Measurements from ENCODE around the gene AAGAB.
"Not testable (repeated sequence)": the region's sequence is repeated elsewhere in the genome, so short reads cannot be mapped to it uniquely, and the experiment has no call there.

The AAGAB gene, protein sequence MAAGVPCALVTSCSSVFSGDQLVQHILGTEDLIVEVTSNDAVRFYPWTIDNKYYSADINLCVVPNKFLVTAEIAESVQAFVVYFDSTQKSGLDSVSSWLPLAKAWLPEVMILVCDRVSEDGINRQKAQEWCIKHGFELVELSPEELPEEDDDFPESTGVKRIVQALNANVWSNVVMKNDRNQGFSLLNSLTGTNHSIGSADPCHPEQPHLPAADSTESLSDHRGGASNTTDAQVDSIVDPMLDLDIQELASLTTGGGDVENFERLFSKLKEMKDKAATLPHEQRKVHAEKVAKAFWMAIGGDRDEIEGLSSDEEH

DNA sequence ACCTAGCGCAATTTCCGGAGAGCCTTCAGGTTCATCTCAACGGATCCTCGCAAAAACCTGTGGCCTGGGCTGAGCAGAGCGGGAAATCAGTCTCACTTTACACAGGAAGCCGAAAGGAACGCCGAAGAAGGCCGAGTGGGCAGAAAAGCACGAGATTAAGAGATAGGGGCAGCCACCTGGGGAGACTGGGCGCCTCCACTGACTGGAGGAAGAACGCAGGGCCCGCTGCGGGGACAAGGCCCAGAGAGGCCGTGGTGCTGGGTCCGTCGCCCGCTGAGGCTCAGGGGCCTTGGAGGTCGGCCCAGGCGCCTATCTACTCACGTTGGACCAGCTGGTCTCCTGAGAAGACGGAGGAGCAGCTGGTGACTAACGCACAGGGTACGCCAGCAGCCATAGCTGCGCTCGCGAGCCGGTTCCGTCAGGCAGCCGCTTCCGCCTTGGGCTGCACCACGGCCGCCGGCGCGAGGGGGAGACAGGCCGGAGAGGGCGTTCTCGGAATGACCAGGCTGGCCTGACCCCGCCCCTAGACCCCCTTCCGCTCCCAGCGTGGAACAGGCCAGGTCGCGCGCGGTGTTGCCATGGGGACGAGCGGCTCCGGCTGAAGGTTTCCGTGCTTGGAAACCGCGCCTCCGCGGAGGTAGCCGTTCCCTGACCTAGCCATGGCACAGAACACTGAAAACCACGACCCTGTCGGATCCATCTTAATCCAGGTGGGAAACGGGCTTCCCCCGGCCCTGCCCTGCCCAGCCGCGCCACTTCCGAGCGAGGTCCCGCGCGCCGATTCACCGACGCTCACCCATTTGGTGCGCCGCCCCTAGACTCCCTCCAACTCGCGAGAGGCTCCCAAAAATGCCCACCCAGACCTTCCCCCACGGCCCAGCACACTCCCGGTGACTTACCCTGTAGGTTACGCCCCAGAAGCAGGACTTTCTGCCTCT, at the start of gene AAGAB, which contains the start of gene IQCH:
AAGAB (minus strand) TSS at position 424 of the 938 bp plus-strand sequence; CDS start at position 394, 30 bp downstream.
IQCH (plus strand) TSS at position 549 of the 938 bp plus-strand sequence; CDS start at position 660, 111 bp downstream.
- DNase-seq (ENCODE audit: low read depth), result peak; percentile 98

DNA sequence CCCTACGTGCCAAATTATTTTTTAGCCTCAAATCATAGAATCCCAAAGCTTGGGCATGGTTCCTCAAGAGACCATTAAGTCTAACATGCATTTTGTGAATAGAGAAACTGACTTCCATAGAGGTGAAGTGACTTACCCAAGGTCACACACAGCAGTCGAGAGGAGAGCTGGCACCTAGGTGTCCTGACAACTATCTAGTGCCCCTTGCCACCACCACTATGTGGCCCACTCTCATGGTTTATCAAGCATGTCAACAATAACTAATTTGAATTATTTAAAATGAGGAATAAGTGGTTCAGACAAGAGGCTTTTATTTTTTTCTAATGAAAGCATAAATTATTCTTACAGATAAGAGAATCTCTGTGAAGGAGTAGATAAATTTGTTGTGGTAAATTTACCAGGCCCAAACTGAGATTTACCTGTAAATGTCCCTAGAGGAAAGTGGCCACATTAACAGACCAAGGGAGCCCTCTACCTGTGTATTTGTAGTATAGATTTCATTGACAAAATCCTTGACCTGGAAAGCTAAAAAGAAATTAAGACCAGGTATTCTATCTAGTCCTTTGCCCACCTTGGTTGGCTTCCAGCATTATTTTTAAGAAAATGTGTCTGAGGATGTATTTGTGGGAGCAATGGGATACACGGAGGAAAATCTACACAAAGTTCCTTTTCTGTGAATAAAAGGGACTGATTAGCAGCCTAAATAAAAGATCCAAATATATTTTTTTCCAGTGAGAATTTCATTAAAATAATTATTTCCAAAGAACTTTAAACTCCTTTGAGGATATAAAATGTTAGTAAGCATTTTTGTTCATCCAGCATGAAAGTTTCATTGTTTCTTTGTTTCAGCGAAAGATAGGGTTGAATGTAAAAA, 49.3 kb upstream of the AAGAB start:
- DNase-seq (ENCODE audit: low read depth), result no peak

DNA sequence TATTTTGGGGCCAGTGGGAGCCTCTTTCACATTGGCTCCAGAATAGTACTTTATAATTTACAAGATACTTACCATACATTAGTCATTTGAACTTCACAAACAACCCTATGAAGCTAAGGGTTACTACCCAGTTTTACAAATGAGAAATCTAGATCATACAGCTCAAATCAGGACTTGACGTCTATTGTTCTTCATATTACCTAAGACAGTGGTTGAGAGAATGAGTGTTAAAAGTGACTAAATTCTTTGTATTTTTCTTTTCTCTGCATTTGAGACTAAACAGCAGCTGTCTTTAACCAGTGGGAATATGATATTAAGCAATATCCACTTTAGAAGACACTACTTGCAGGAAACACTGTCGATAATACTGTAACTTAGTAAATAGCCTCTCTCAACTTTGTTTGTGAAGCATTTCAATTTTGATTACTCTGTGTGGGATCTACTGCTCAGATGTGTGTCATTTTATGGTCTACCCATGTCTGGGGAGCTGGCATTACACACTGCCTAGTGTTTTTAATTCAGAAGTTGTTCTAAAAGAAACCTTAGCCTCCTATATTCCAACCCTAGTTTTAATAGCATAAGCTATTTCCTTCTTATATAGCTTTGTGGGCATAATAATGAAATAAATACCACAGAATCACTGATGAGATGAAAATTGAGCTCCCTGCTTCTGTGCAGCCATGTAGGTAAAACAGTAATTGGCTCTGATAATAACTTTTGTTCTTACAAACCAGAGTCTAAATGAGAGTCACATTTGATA, 46.0 kb upstream of the AAGAB start:
- DNase-seq (ENCODE audit: low read depth), result no peak

DNA sequence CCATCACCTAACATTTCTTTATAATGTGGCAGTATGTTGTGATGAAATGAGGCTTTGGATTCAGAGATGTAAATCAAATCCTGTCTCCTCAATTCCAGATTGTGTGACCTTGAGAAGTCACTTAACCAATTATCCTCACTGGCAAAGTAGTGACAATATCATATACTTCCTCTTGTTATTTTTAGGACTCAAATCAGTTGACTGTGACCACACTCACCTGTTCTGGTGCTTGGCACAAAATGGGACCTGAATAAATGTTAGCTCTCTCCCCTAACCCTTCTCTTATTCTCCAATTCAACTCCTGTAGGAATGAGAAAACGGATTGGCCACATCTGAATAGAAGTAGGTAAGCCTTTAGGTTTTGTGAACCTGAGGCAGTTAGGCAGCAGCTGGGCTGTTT, 42.2 kb upstream of the AAGAB start:
- DNase-seq (ENCODE audit: low read depth), result no peak

DNA sequence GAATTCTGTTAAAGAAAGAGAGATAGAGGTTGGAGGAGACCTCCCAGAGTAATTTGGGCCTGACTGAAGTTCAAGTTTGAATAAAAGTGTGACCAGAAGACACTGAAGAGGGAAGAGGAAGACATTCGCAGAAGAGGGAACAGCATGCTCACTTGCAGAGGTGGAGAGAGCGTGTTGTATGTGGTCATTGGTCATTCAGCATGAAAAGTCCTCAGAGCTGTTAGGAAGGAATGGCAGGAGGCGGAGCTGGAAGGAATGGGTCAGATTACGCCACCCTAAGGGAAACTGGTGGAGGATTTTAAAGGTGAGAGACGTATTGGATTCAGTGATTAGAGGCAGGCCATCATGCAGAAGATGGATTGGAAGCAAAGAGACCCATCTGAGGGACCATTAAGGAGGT, 41.7 kb upstream of the AAGAB start:
- DNase-seq (ENCODE audit: low read depth), result no peak

DNA sequence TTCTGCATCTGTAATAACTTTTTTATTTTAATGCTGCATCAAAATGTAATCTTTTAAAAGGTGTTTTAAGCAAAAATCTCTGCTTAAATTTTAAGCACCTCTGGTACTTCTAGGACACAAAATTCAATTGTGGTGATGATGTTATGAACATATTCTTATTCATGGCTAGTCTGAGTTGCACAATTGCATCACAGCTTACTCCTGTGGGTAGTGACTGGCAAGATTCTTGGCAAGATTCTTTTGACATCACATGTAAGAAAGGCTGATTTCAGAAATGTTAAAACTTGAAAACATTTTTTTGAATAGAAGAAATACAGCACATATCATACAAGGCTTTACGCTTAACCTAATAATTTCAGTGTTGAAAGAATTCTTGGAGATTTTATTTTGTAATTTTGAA, 35.9 kb upstream of the AAGAB start:
- DNase-seq (ENCODE audit: low read depth), result no peak

DNA sequence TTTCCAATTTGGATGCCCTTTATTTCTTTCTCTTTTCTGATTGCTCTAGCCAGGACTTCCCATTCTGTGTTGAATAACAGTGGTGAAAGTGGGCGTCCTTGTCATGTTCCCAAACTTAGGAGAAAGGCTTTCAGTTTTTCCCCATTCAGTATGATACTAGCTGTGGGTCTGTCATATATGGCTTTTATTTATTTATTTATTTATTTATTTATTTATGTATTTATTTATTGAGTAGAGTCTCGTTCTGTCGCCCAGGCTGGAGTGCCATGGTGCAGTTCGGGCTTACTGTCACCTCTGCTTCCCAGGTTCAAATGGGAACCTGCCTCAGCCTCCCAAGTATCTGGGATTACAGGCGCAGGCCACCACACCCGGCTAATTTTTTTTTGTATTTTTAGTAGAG, 31.9 kb upstream of the AAGAB start:
- not testable (repeated sequence) for DNase-seq (ENCODE audit: low read depth)

DNA sequence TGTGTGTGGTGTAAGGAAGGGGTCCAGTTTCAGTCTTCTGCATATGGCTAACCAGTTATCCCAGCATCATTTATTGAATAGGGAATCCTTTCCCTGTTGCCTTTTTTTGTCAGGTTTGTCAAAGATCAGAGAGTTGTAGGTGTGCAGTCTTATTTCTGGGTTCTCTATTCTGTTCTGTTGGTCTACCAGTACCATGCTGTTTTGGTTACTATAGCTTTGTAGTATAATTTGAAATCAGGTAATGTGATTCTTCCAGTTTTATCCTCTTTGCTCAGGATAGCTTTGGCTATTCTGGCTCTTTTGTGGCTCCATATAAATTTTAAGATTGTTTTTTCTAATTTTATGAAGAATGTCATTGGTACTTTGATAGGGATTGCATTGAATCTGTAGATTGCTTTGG, 31.2 kb upstream of the AAGAB start:
- DNase-seq (ENCODE audit: low read depth), result not testable (repeated sequence)

DNA sequence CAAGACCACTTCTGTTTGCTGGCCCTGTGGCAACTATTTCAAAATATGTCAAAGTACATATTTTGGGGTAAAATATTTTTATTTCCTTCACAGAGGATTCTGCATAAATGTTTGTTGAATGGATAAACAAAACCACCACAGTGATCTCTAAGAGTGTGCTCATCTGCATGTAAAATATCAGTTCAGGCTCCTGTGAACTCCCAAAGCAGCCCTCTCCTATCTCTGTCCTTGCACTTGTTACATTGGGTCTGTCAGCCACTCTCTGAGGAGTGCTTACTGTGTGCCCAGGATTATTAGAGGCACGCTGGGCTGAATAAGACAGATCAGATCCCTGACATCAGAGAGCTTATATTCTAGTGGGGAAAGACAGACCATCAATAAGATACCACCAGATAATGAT, 27.3 kb upstream of the AAGAB start:
- DNase-seq (ENCODE audit: low read depth), result no peak

DNA sequence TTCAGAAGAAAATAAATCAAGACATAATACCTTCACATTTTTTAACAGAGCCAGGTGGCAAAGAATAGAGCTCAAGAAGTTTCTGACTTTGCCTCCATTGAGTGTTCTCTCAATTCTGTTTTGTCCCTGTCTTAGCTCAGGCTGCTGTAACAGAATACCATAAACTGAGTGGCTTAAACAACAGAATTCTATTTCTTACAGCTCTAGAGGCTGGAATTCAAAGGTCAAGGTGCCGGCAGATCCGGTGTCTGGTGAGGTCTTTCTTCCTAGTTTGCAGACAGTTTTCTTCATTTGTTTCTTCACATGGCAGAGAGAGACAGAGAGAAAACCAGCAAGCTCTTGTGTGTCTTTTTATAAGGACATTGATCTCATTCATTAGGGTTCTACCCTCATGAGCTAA, 25.8 kb upstream of the AAGAB start:
- no peak for DNase-seq (ENCODE audit: low read depth)

DNA sequence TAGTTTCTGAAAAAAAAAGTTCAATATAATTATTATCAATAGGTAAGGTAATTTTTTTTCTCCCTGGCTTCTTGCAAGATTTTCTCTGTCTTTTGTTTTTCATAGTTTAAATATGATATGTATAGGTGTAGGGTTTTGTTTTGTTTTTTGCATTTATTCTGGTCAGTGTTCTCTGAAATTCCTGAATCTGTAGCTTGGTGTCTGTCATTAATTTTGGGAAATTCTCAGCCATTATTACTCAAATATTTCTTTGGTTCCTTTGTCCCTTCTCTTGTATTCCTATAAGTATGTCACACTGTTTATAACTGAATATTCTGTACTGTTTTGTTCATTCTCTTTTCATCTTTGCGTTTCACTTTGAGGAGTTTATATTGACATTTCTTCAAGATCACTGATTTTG, 22.2 kb upstream of the AAGAB start:
- DNase-seq (ENCODE audit: low read depth), result no peak

DNA sequence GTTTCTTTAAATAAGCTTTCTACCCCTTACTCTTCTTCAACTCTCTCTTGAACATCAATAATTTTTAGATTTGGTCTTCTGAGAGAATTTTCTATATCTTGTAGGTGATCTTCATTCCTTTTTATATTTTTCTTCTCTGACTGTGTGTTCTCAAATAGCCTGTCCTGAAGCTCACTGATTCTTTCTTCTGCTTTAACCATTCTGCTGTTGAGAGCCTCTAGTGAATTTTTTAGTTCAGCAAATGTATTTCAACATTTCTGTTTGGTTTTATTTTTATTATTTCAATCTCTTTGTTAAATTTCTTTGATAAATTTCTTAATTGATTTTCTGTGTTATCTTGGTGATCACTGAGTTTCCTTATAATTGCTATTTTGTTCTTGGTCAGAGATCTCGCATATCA, 19.8 kb upstream of the AAGAB start:
- DNase-seq (ENCODE audit: low read depth), result no peak

DNA sequence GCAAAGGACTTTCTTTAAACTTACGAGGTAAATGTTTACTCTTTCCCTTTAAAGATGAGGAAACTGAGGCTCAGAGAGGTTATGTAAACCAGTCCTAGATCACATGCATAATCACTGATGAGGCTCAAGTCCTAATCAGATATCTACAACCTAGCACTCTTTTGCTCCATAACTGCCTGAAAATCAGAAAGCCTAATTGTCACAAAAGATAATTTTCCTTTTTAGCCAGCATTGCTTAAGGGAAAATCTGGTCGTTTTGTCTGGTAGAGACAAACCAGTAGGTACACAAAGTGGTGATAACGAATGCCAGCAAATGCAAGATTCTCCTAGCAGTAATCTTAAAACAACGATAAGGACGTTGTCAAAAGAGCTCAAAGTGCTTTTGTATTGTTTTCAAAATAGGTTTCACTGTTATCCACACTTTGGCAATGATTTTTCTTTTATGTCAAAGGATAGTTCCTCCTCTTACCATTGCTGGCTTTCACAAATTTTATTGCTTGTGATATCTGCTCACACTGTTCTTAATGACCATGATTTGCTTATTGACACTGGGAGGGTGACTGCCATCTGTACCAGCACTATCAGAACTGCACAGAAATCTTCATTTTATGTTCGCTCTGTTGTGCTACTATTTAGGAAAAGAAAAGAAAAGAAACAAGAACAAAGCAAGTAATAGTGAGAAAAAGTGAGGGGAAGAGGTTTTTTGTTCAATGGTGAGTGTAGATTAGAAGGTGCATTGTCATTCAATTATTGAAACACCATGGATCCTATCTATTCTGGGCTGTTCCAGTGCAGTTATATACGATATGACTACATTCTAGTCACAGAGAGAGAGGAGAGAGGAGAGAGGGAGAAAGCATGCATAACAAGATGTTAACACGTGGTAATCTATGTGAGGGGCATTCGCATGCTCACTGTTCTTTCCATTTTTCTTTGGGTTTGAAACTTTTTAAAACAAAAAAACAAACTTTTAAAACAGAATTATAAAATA, 13.8 kb upstream of the AAGAB start:
- DNase-seq (ENCODE audit: low read depth), result no peak

DNA sequence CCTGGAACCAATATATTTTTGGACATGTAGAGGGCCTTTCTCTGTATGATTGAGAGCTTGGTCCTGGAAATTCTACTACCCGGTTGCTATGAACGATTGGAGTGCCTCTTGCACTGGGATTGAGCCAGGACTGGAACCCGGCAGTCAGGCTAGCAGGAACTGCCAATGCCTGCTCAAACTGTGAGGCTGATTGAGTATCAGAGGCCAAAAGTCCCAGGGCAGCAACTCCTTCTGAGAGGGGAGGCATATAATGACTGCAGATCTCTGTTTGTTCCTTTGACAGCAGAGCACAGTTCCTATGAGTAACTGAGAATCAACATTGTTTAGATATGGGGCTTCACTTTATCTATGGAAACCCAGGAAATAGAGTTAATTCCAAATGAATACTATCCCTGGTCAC, 13.0 kb upstream of the AAGAB start:
- no peak for DNase-seq (ENCODE audit: low read depth)

DNA sequence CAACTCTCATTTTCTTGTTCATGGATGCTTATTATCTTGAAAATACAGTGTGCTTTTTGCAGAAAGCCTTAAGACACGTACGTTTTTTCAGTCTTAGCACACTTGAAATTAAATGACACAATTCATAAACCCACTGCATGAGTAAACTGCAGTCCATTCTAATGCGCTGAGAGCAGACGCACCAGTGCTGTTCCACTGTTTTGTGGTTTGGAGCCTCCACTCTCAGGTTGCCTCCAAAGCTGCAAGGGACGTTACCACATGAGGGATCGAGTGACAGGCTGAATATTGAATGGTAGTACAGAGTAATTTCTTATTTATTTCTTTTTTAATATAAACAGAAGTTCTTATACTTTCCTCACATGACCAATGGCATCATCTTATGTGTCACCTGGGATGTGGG, 12.4 kb upstream of the AAGAB start:
- DNase-seq (ENCODE audit: low read depth), result no peak

DNA sequence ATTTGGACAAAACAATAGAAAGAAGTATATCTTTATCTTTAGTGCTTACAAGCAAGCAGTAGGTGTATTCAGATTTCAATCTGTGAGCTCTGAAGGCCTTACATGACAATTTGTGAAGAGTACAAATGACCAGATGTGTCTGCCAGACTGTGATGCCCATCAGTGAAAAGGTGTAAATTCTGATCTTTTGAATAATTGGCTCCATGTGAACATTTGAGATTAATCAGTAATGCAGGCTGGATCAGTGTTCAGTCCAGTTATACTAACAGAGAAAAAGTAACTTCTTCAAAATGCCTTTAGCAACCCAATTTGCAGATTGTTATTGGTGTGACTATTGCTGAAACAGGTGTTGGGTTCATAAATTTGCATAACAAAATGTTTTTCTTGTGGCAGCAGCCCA, 5.3 kb upstream of the AAGAB start:
- DNase-seq (ENCODE audit: low read depth), result no peak

DNA sequence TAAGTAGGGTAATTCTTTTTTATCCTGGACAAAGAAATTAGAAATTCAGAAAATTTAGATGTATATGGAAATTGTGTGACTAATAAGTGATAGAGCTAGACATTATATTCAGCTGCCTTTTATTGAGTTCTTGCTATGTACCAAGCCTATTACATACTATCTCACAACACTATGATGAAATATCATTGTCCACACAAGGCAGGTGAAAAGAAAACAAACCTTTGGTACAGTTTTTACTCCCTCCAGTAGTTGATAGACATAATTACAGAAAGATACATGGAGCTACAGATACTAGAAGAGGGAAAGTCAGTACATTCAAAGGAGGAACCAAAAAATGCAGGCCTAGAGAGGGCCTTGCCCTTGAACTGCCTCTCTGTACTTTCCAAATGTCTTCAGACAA, 4.9 kb upstream of the AAGAB start:
- DNase-seq (ENCODE audit: low read depth), result no peak

DNA sequence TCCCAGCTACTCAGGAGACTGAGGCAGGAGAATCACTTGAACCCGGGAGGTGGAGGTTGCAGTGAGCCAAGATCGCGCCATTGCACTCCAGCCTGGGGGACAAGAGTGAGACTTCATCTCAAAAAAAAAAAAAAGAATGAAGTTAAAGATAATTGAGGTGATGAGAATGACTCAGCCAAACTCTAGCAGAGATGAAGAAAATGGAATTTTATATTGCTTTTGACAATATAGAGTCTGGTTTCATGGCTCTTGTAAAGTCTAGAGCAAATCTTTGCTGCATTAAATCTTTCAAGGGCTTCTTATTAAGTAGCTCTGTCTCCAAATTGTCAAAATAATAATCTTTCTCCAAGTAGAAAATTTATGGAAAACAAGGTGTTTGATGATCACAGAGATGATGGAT, 4.0 kb upstream of the AAGAB start:
- DNase-seq (ENCODE audit: low read depth), result not testable (repeated sequence)

DNA sequence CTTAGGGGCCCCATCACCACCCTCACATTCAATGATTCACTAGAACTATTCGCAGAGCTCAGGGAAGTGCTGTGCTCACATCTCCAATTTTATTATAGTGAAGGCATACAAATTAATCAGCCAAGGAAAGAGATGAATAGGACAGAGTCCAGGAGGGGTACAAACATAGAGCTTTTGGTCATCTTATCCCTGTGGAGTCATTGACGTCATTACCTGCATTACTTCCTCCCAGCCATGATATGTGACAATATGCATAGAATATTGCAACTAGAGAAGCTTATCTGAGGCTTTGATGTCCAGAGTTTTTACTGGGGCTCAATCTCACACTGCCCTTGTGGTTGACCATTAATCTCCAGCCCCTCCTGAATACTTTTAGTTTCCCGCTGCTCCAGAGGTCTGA, 1.6 kb upstream of the AAGAB start:
- no peak for DNase-seq (ENCODE audit: low read depth)

DNA sequence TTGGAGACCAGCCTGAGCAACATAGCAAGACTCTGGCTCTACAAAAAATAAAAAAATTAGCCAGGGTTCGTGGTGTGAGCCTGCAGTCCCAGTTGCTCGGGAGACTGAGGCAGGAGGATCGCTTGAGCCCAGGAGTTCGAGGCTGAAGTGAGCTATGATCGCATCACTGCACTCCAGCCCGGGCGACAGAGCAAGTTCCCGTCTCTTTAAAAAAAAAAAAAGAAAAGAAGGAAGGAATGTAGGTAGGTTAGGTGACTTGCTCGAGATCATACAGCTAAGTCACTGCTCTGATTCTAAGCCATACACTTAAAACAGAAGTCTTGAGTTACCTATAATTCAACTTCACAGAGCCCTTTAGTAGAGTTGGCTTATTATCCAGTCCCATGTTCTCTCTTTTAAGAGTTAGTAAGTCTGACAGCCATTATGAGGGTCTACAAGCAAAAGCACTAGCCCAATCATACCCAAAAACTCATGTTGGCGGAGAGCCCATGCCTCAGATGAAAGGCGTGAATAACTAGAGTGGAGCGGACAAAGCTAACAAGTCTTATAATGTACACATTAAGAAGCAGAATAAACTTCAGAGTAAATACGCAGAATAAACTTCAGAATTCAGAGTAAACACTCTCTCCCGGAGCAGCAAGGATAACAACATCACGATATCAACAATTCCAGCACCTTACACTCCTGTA, 768 bp downstream of the AAGAB start:
- DNase-seq (ENCODE audit: low read depth), result no peak

Measured in stimulated activated CD8-positive, alpha-beta memory T cell treated with anti-CD3 and anti-CD28 coated beads, Interleukin-7, amount 100 ng/mL, for 24 hours (primary cell).